GM23248 (cell line): ENCODE data around the gene HOXA13. TPM values are rescaled to one million over a fixed set of nuclear protein-coding genes. Genes with fewer than 3 reads are reported as not detected.

ENCODE experiments used
- DNase-seq: peaks from one replicate; pipeline ENCODE4 v3.0.0-alpha.2; 2015
- H2AFZ ChIP-seq: fragments of 200-600 bp; sonication (generic); 2 replicates; pipeline ENCODE4 v1.6.1; 2016; ENCODE audit warnings: antibody characterized with exemption
- H3F3A ChIP-seq: fragments of 200-600 bp; sonication (generic); 2 replicates; pipeline ENCODE4 v1.6.1; 2016; ENCODE audit warnings: mild to moderate bottlenecking, antibody characterized with exemption, mixed run types; ENCODE audit not compliant: insufficient read depth
- H3K27ac ChIP-seq: fragments of 200-600 bp; sonication (generic); 2 replicates; pipeline ENCODE4 v1.5.1; 2016; ENCODE audit warnings: mild to moderate bottlenecking
- H3K27me3 ChIP-seq: fragments of 200-600 bp; sonication (generic); replicated peaks from 2 replicates; pipeline ENCODE4 v1.6.1; 2016; ENCODE audit warnings: mild to moderate bottlenecking; ENCODE audit not compliant: insufficient read depth
- H3K36me3 ChIP-seq: fragments of 200-600 bp; sonication (generic); 2 replicates; pipeline ENCODE4 v1.6.1; 2016; ENCODE audit warnings: low read depth, mild to moderate bottlenecking
- H3K4me1 ChIP-seq: fragments of 200-600 bp; sonication (generic); 2 replicates; pipeline ENCODE4 v1.6.1; 2016; ENCODE audit warnings: mild to moderate bottlenecking; ENCODE audit not compliant: insufficient read depth
- H3K4me2 ChIP-seq: fragments of 200-600 bp; sonication (generic); one replicate; pipeline ENCODE4 v1.6.1; 2016; ENCODE audit warnings: mild to moderate bottlenecking; ENCODE audit not compliant: unreplicated experiment
- H3K4me3 ChIP-seq: fragments of 200-600 bp; sonication (generic); 2 replicates; pipeline ENCODE4 v1.5.1; 2016; ENCODE audit warnings: mild to moderate bottlenecking
- H3K79me2 ChIP-seq: fragments of 200-600 bp; sonication (generic); 2 replicates; pipeline ENCODE4 v1.6.1; 2016; ENCODE audit warnings: mild to moderate bottlenecking; ENCODE audit not compliant: insufficient read depth
- H3K9ac ChIP-seq: fragments of 200-600 bp; sonication (generic); 2 replicates; pipeline ENCODE4 v1.6.1; 2016; ENCODE audit warnings: mild to moderate bottlenecking
- H3K9me2 ChIP-seq: fragments of 200-600 bp; sonication (generic); 2 replicates; pipeline ENCODE4 v1.6.1; 2016; ENCODE audit warnings: mixed run types, mild to moderate bottlenecking, moderate library complexity; ENCODE audit not compliant: insufficient read depth
- H3K9me3 ChIP-seq: fragments of 200-600 bp; sonication (generic); one replicate; pipeline ENCODE4 v1.6.1; 2017; ENCODE audit warnings: low read depth
- H4K20me1 ChIP-seq: fragments of 200-600 bp; sonication (generic); 2 replicates; pipeline ENCODE4 v1.6.0; 2016; ENCODE audit not compliant: insufficient read depth
- EZH2 ChIP-seq: fragments of 200-600 bp; sonication (generic); IDR thresholded peaks from 2 replicates; pipeline ENCODE4 v1.6.1; 2018; ENCODE audit warnings: antibody characterized with exemption, mild to moderate bottlenecking; ENCODE audit not compliant: insufficient read depth, poor library complexity, severe bottlenecking
- EZH2phosphoT487 ChIP-seq: fragments of 200-600 bp; sonication (generic); IDR thresholded peaks from 2 replicates; pipeline ENCODE4 v1.6.1; 2018; ENCODE audit warnings: antibody characterized with exemption, moderate library complexity, mild to moderate bottlenecking, low read depth; ENCODE audit not compliant: insufficient read depth
- WGBS, 2 experiments: methylation state at CpG; one replicate each; pipeline ENCODE4 v1.1.6; 2015 to 2017; ENCODE audit warnings: low lambda C conversion rate in 2 of 2, low coverage in 1 of 2; ENCODE audit errors: missing lambda C conversion rate in 2 of 2; 5-methylcytosine and 5-hydroxymethylcytosine counted together
- in situ Hi-C: fragments of 300-500 bp; cut with MboI; formaldehyde crosslinking; loops from 2 replicates; pipeline ENCODE4 v1.15.0; 2020
- polyA plus RNA-seq: library from polyadenylated mRNA; unstranded; fragments of >200 nt; fragmentation: Nextera tagmentation; extraction: Ambion mirVana; gene quantifications from 2 replicates; pipeline ENCODE4 v1.2.1, GENCODE V29; 2016
- total RNA-seq: library from RNA; depleted of rRNA; stranded (reverse); fragments of >200 nt; shearing (Covaris generic); gene quantifications from 2 replicates; pipeline ENCODE4 v1.2.3, GENCODE V29; 2014

The HOXA13 gene
- total and polyA plus RNA-seq, 2 experiments from 2014 or later: 0.15 to 0.43 TPM

DNA sequence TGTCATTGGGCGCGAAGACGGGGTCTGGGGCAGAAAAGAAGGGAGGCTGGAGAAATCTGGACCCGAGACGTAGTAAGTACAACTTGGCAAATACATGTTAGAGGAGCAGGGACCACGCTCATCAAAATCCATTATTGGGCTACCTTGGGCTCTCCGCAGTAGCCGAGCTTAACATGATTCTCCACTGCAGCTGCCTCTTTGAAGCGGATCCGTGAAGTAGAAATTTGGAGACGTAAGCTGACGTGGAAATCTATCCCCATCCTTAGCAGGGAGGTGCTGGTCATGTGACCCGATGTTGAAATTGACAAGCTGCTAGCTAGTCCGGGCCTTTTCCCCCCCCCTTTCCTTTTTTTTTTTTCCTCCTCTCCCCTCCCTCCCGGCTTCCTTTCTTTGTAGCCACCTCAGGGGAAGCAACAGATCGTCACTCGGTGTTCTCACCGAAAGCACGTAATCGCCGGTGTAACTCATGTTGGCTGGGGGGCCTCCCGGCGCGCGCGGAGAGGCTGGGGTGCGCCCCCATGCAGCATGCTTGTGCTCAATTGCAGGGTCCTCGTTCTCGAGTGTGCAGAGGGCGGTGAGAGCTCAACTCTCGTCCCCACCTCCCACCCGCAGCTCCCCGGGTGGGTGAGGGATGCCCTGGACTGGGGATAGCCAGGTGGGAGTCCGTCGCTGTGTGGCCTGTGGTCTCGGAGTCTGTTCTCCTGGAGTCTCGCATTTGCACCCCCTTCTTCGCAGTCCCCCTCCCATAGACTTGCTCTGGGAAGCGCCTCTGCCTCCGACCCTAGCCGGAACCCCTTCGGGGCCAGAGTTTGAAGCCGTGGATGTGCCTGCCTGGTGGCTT is 14.7 kb downstream of the HOXA13 start, which contains the start of gene HOXA11:
Gene HOXA11 (minus strand): TSS at position 220 of the 841 bp plus-strand sequence. CDS start 88 bp downstream, at position 132.
- peak within 1 kb of the TSS; percentile 84 for H2AFZ ChIP-seq

DNA sequence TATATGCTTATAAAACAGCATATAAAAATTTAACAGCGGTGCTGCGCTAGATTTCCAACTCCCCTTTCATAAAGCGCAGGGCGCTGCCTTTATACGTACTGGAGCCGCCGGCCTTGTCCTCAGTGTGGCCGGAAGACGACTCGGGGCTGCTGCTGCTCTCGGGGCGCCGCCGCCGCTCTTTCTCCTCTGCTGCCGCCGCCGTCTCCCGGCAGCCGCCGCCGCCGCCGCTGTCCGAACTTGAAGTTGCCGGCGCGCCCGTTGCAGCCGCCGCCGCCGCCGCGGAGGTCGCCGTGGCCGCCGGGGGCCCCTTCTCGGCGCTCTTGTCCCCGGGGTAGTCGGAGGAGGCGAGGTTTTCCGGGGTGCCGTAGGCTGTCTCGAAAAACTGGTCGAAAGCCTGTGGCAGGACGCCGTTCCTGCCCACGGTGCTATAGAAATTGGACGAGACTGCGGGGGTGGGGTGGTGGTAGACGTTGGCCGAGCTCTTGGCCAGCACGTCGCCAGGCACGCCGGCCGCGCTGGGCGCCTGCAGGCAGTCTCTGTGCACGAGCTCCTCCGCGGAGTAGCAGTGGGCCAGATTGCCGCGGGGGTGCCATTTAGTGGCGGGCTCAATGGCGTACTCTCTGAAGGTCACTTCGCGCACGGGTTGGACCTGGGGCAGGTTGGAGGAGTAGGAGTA is 15.4 kb downstream of the HOXA13 start:
- Histone ChIP-seq H3K27me3 (no peaks in the 10 kb centered on the region), H3K79me2 (peaks cover 43% of the 10 kb centered on the region), H2AFZ (peak overlapping the region; percentile 84), H3K9ac (peak overlapping the region; percentile 82), H3K4me1 (peaks cover 29% of the 10 kb centered on the region), H3K4me3 (peak overlapping the region; percentile 87), H3K4me2 (peak overlapping the region; percentile 100), H3K9me2 (no peaks in the 10 kb centered on the region), H3K36me3 (no peaks in the 10 kb centered on the region), H4K20me1 (no peaks in the 10 kb centered on the region), H3K9me3 (no peaks in the 10 kb centered on the region), H3K27ac (peak overlapping the region; percentile 69), H3F3A (peaks cover 8% of the 10 kb centered on the region; the same call in 1 of the 2 replicates)
- 1 to 2% methylated on average over 65 to 70 of the region's 72 CpGs for WGBS, 2 experiments
- in situ Hi-C loops: no loop called here
- no peak for TF ChIP-seq EZH2phosphoT487
- TF ChIP-seq EZH2: no peak
- DNase-seq: peak; percentile 83

More for the DNA sequence above, 14.7 kb downstream of the HOXA13 start, which contains the start of gene HOXA11:
- H3K9me2 ChIP-seq: no peaks in the 10 kb centered on the region
- peaks cover 8% of the 10 kb centered on the region; the same call in 1 of the 2 replicates for H3F3A ChIP-seq
- H3K79me2 ChIP-seq: peaks cover 39% of the 10 kb centered on the region
- DNase-seq: peak; percentile 92
- WGBS, 2 experiments: 41 to 44% methylated on average over 38 to 43 of the region's 43 CpGs
- no peaks in the 10 kb centered on the region for H3K9me3 ChIP-seq
- peak within 1 kb of the TSS; percentile 69 for H3K27ac ChIP-seq
- no peaks in the 10 kb centered on the region for H3K27me3 ChIP-seq
- H3K4me3 ChIP-seq: peak within 1 kb of the TSS; percentile 87
- H3K4me2 ChIP-seq: peak within 1 kb of the TSS; percentile 100
- peaks cover 27% of the 10 kb centered on the region for H3K4me1 ChIP-seq
- in situ Hi-C loops: no loop called here
- no peaks in the 10 kb centered on the region for H3K36me3 ChIP-seq
- peak within 1 kb of the TSS; percentile 82 for H3K9ac ChIP-seq
- TF ChIP-seq EZH2 (no peak), EZH2phosphoT487 (no peak)
- no peaks in the 10 kb centered on the region for H4K20me1 ChIP-seq

DNA sequence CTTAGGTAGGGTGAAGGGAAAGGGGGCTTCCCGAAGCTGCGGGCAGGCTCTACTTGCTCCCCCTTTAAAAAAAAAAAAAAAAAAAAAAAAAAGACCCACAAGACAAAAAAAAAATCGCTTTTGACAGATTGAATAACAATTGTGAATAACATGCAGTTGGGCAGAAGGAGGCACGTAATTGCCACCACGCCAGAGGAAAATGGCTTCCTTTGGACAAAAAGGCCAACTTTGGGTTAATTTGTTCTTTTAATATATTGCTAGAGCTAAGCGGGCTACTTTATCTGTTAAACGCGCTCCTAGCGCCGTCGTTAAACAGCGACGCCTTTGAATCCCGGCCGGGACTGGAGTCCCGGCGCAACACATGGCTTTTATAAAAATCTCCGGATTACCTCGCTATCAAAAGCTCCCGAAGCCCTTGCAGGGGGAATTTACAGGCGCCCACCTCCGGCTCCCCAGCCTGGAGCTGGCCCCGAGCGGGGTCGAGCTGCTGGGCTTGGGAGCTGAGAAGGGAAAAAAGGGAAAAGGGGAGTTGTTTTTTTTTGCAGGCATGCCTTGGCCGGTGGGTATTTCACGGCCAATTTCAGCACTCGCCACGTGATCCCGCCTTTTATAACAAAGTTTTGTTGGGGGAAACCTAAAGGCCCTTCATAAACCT is 16.1 kb downstream of the HOXA13 start:
- H4K20me1 ChIP-seq: no peaks in the 10 kb centered on the region
- peak overlapping the region; percentile 82 for H3K9ac ChIP-seq
- peak overlapping the region; percentile 84 for H2AFZ ChIP-seq
- in situ Hi-C loops: no loop called here
- peak overlapping the region; percentile 69 for H3K27ac ChIP-seq
- peaks cover 29% of the 10 kb centered on the region for H3K4me1 ChIP-seq
- peaks cover 50% of the 10 kb centered on the region for H3K79me2 ChIP-seq
- H3K9me2 ChIP-seq: no peaks in the 10 kb centered on the region
- H3F3A ChIP-seq: peaks cover 8% of the 10 kb centered on the region; the same call in 1 of the 2 replicates
- 1% methylated on average over 29 to 30 of the region's 30 CpGs for WGBS, 2 experiments
- DNase-seq: peak; percentile 78
- H3K36me3 ChIP-seq: no peaks in the 10 kb centered on the region
- peak overlapping the region; percentile 87 for H3K4me3 ChIP-seq
- no peaks in the 10 kb centered on the region for H3K9me3 ChIP-seq
- H3K4me2 ChIP-seq: peak overlapping the region; percentile 100
- TF ChIP-seq EZH2phosphoT487 (no peak), EZH2 (no peak)
- H3K27me3 ChIP-seq: no peaks in the 10 kb centered on the region
